ENCODE results near the gene RSPH6A. TPM values are rescaled to one million over a fixed set of nuclear protein-coding genes. Genes with fewer than 3 reads are reported as not detected.

RSPH6A gene
- total and polyA plus RNA-seq, 2 of the 13 experiments (the other 11 are each of a cell fraction or from before 2014, with no cell fraction given) = 0.07 TPM; not detected in 1

DNA sequence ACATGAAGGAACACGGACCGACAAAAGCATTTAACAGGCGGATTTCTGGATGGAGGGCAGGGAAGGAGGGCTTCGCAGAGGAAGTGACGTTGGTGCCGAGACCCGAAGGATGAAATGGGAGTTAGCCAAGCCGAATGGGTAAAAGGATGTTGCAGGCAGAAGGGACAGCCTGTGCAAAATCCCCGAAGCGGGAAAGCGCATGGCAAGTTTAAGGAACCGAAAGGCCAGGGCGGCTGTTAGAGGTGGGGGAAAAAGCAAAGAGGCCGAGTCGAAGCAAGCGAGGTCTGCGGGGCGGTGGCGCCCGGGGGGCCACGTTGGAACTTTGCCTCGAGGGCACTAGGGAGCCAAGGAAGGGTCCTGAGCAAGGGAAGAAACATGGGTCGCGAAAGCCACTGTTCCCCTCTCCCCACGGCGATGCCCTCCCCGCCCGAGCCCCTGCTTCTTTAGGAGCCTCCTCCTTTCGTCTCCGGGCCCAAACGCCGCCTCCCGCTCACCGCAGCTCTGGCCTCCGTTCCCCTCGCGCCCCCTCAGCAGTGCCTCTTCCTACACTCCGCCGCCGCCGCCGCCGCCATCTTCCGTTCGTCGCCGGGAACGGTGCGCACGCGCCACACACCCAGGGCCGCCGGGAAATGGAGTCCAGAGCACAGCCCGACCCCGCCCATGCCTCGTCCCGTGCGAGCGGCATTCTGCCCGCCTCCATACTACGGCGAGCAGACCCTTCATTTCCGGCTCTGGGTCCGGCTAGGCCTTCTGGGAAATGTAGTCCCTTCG is 47.6 kb upstream of the RSPH6A start, which contains the start of gene SYMPK (continued):
- TF ChIP-seq, protein P1, sequence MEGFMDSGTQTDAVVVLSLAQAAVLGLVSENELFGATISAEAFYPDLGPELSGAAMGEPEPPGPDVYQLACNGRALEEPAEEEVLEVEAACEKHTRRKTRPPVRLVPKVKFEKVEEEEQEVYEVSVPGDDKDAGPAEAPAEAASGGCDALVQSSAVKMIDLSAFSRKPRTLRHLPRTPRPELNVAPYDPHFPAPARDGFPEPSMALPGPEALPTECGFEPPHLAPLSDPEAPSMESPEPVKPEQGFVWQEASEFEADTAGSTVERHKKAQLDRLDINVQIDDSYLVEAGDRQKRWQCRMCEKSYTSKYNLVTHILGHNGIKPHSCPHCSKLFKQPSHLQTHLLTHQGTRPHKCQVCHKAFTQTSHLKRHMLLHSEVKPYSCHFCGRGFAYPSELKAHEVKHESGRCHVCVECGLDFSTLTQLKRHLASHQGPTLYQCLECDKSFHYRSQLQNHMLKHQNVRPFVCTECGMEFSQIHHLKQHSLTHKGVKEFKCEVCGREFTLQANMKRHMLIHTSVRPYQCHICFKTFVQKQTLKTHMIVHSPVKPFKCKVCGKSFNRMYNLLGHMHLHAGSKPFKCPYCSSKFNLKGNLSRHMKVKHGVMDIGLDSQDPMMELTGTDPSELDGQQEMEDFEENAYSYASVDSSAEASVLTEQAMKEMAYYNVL (CRISPR knock-in tag; IDR thresholded peaks at IDR 0.05; ENCODE audit: borderline replicate concordance) = no peak; the same call in 1 of the 2 replicates
- TF ChIP-seq ELF1 (CRISPR knock-in tag; IDR thresholded peaks at IDR 0.05) (peak; percentile 99), EED (CRISPR knock-in tag; IDR thresholded peaks at IDR 0.05) (0 out of 2 replicates have a peak, but pooled peaks have one; percentile 57), ZNF260 (CRISPR knock-in tag; IDR thresholded peaks at IDR 0.05; ENCODE audit: borderline replicate concordance, low read depth) (no peak), ATF2 (CRISPR knock-in tag; IDR thresholded peaks at IDR 0.05) (no peak), MED1 (CRISPR knock-in tag; IDR thresholded peaks at IDR 0.05) (peak; percentile 25), ZNF383 (CRISPR knock-in tag; IDR thresholded peaks at IDR 0.05; ENCODE audit: borderline replicate concordance) (no peak), GTF3A (CRISPR knock-in tag; conservative IDR thresholded peaks at IDR 0.05) (no peak), TAF15 (IDR thresholded peaks at IDR 0.05; ENCODE audit: low read depth, low read length, poor library complexity, severe bottlenecking) (peak; percentile 79), AHR (CRISPR knock-in tag; IDR thresholded peaks at IDR 0.05) (no peak), ZFY (CRISPR knock-in tag; IDR thresholded peaks at IDR 0.05) (peak; percentile 69; the same call in 1 of the 2 replicates), HOXA3 (CRISPR knock-in tag; IDR thresholded peaks at IDR 0.05) (peak; percentile 91; the same call in 1 of the 2 replicates), FOXA3 (CRISPR knock-in tag; IDR thresholded peaks at IDR 0.05) (peak; percentile 66), BRCA1 (CRISPR knock-in tag; IDR thresholded peaks at IDR 0.05) (no peak; the same call in 1 of the 2 replicates), SUZ12 (IDR thresholded peaks at IDR 0.05; ENCODE audit: low read depth, low read length) (peak; percentile 95), CHCHD3 (CRISPR knock-in tag; IDR thresholded peaks at IDR 0.05) (peak; percentile 27; the same call in 1 of the 2 replicates), SRSF1 (optimal IDR thresholded peaks at IDR 0.05; ENCODE audit: low read depth, low read length) (no peak)
- TF ChIP-seq, protein P2, sequence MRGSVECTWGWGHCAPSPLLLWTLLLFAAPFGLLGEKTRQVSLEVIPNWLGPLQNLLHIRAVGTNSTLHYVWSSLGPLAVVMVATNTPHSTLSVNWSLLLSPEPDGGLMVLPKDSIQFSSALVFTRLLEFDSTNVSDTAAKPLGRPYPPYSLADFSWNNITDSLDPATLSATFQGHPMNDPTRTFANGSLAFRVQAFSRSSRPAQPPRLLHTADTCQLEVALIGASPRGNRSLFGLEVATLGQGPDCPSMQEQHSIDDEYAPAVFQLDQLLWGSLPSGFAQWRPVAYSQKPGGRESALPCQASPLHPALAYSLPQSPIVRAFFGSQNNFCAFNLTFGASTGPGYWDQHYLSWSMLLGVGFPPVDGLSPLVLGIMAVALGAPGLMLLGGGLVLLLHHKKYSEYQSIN (CRISPR knock-in tag; IDR thresholded peaks at IDR 0.05; ENCODE audit: borderline replicate concordance) = no peak
- TF ChIP-seq, protein P3, sequence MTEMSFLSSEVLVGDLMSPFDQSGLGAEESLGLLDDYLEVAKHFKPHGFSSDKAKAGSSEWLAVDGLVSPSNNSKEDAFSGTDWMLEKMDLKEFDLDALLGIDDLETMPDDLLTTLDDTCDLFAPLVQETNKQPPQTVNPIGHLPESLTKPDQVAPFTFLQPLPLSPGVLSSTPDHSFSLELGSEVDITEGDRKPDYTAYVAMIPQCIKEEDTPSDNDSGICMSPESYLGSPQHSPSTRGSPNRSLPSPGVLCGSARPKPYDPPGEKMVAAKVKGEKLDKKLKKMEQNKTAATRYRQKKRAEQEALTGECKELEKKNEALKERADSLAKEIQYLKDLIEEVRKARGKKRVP (CRISPR knock-in tag; IDR thresholded peaks at IDR 0.05) = no peak; a peak in 1 of 4 replicates
- TF ChIP-seq, protein P4, sequence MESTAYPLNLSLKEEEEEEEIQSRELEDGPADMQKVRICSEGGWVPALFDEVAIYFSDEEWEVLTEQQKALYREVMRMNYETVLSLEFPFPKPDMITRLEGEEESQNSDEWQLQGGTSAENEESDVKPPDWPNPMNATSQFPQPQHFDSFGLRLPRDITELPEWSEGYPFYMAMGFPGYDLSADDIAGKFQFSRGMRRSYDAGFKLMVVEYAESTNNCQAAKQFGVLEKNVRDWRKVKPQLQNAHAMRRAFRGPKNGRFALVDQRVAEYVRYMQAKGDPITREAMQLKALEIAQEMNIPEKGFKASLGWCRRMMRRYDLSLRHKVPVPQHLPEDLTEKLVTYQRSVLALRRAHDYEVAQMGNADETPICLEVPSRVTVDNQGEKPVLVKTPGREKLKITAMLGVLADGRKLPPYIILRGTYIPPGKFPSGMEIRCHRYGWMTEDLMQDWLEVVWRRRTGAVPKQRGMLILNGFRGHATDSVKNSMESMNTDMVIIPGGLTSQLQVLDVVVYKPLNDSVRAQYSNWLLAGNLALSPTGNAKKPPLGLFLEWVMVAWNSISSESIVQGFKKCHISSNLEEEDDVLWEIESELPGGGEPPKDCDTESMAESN (CRISPR knock-in tag; conservative IDR thresholded peaks at IDR 0.05) = no peak; the same call in 1 of the 2 replicates
- TF ChIP-seq, protein P5, sequence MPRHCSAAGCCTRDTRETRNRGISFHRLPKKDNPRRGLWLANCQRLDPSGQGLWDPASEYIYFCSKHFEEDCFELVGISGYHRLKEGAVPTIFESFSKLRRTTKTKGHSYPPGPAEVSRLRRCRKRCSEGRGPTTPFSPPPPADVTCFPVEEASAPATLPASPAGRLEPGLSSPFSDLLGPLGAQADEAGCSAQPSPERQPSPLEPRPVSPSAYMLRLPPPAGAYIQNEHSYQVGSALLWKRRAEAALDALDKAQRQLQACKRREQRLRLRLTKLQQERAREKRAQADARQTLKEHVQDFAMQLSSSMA (CRISPR knock-in tag; IDR thresholded peaks at IDR 0.05) = peak; percentile 37; the same call in 1 of the 2 replicates

Measured in HepG2 (cell line).